ENCODE data around the gene OR2V1.

DNA sequence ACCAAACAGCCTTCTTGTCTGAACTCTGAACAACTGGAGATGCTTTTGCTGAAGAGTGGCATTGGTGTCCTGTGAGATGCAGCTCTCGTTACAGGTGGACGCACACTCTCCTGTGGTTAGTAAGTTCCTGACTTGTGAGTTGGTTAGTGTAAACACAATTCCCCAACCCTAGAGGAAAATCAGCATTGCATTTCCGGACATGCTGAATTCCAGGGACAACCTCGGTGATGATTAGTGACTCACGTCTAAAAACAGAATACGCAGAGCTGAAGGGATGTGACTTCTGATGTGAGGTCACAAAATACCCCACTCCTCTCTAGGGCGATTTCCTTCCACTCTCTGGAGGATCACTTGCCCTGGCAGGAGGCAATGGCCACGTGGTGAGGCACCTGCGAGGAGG is 21.4 kb upstream of the OR2V1 start:
- TF ChIP-seq SIX1 (CRISPR knock-in tag; IDR thresholded peaks at IDR 0.05; ENCODE audit: borderline replicate concordance): no peak
- TF ChIP-seq CTCF (CRISPR knock-in tag; IDR thresholded peaks at IDR 0.05): no peak
- TF ChIP-seq MAFK (conservative IDR thresholded peaks at IDR 0.05 in 1 of 2, IDR thresholded peaks at IDR 0.05 in 1 of 2; ENCODE audit: low read length in 2 of 2): no peak
- TF ChIP-seq BRCA1 (CRISPR knock-in tag; IDR thresholded peaks at IDR 0.05): no peak
- TF ChIP-seq, protein P1, sequence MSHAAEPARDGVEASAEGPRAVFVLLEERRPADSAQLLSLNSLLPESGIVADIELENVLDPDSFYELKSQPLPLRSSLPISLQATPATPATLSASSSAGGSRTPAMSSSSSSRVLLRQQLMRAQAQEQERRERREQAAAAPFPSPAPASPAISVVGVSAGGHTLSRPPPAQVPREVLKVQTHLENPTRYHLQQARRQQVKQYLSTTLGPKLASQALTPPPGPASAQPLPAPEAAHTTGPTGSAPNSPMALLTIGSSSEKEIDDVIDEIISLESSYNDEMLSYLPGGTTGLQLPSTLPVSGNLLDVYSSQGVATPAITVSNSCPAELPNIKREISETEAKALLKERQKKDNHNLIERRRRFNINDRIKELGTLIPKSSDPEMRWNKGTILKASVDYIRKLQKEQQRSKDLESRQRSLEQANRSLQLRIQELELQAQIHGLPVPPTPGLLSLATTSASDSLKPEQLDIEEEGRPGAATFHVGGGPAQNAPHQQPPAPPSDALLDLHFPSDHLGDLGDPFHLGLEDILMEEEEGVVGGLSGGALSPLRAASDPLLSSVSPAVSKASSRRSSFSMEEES (CRISPR knock-in tag; IDR thresholded peaks at IDR 0.05): no peak
- no peak for TF ChIP-seq TCF7L2 (IDR thresholded peaks at IDR 0.05; ENCODE audit: low read depth, low read length)
- no peak for TF ChIP-seq ZNF276 (CRISPR knock-in tag; IDR thresholded peaks at IDR 0.05; ENCODE audit: low read depth)
- TF ChIP-seq CREB1 (IDR thresholded peaks at IDR 0.05): peak; percentile 51; the same call in 1 of the 2 replicates
- no peak for TF ChIP-seq CREB1 (CRISPR knock-in tag; IDR thresholded peaks at IDR 0.05)
- TF ChIP-seq ZBTB43 (CRISPR knock-in tag; conservative IDR thresholded peaks at IDR 0.05): no peak
- no peak for TF ChIP-seq RXRB (CRISPR knock-in tag; IDR thresholded peaks at IDR 0.05; ENCODE audit: borderline replicate concordance)
- no peak for TF ChIP-seq ZFX (CRISPR knock-in tag; IDR thresholded peaks at IDR 0.05; ENCODE audit: low read depth)
